Measurements from ENCODE around the gene YIPF5. TPM values are rescaled to one million over a fixed set of nuclear protein-coding genes. Genes with fewer than 3 reads are reported as not detected.
A peak's percentile ranks its signal among the peaks of the same experiment; 100 is the strongest.

YIPF5 gene
- polyA plus RNA-seq, 1 donor (not counting 4 experiments of a cell fraction or from before 2014, with no cell fraction given): 83.9 TPM

DNA sequence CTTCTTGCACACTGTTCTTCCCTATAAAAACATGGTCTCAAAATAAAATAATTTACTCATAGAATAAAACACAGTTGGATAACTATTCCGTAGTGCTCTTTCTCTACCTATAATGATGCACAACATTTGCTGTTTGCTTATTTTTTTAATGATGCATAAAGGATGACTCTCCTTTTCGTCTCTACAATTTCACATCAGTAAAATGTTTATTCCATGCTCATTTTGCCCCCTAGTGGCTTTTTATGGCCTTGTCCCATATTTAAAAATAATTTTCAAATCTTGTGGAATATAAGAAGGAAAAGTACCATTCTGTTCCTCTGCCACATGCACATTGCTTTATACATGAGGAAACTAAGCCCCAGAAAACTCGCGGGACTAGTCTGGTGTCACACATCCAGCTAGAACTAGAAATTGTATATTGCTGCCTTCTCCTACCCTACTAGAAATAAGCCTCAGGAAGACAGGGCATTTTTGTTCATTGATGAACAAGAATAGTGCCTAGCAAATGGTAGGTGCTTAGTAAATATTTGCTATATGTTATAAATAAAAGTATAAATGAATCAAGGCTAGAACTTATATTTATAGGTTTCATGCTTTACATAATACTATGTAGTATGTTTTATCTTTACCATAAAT is 12.9 kb upstream of the YIPF5 start:
- DNase-seq (ENCODE audit: low read depth, low spot score) (no peak), FAIRE-seq (no peak)
- H3K4me3 ChIP-seq (ENCODE audit: control insufficient read depth in 2 of 3, extremely low read depth in 1 of 3, insufficient read depth in 2 of 3, low read depth in 1 of 3, low read length in 3 of 3): no peak overlapping the region
- H3K9ac ChIP-seq (ENCODE audit: control insufficient read depth, extremely low read depth, insufficient read depth, low read length): no peak overlapping the region
- H2AFZ ChIP-seq (ENCODE audit: control insufficient read depth, low read length): no peak overlapping the region
- H3K9me3 ChIP-seq (ENCODE audit: control insufficient read depth, low read depth, low read length): no peaks in the 10 kb centered on the region
- H3K4me2 ChIP-seq (ENCODE audit: control insufficient read depth, extremely low read depth, insufficient read depth, low read depth, low read length): no peak overlapping the region
- H3K4me1 ChIP-seq (ENCODE audit: control insufficient read depth, extremely low read depth, insufficient read depth, low read length): peaks cover 8% of the 10 kb centered on the region
- H3K27ac ChIP-seq (ENCODE audit: control insufficient read depth, insufficient read depth, low read length): no peak overlapping the region
- H4K20me1 ChIP-seq (ENCODE audit: control insufficient read depth, extremely low read depth, insufficient read depth, low read length): no peaks in the 10 kb centered on the region
- TF ChIP-seq, protein P1, sequence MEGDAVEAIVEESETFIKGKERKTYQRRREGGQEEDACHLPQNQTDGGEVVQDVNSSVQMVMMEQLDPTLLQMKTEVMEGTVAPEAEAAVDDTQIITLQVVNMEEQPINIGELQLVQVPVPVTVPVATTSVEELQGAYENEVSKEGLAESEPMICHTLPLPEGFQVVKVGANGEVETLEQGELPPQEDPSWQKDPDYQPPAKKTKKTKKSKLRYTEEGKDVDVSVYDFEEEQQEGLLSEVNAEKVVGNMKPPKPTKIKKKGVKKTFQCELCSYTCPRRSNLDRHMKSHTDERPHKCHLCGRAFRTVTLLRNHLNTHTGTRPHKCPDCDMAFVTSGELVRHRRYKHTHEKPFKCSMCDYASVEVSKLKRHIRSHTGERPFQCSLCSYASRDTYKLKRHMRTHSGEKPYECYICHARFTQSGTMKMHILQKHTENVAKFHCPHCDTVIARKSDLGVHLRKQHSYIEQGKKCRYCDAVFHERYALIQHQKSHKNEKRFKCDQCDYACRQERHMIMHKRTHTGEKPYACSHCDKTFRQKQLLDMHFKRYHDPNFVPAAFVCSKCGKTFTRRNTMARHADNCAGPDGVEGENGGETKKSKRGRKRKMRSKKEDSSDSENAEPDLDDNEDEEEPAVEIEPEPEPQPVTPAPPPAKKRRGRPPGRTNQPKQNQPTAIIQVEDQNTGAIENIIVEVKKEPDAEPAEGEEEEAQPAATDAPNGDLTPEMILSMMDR (optimal IDR thresholded peaks at IDR 0.05 in 1 of 3, IDR thresholded peaks at IDR 0.05 in 1 of 3, conservative IDR thresholded peaks at IDR 0.05 in 1 of 3; ENCODE audit: extremely low read depth in 1 of 3, insufficient read depth in 2 of 3, low read length in 3 of 3): peak in 2 of 3 experiments; percentile 40 to 52
- TF ChIP-seq EZH2 (IDR thresholded peaks at IDR 0.05; ENCODE audit: low read length): no peak
- dilution Hi-C loops (cut with MboI; ENCODE audit: extremely low pct_ligation_motif_present, low sequenced_read_pairs): no loop called here
- no peaks in the 10 kb centered on the region for H3K79me2 ChIP-seq (ENCODE audit: control insufficient read depth, insufficient read depth, low read length)
- H3K27me3 ChIP-seq (ENCODE audit: control insufficient read depth, extremely low read depth, insufficient read depth, low read length): no peaks in the 10 kb centered on the region
- H3K9me1 ChIP-seq (ENCODE audit: control insufficient read depth, extremely low read depth, insufficient read depth, low read length): no peaks in the 10 kb centered on the region
- no peaks in the 10 kb centered on the region for H3K36me3 ChIP-seq (ENCODE audit: control insufficient read depth in 2 of 2, extremely low read depth in 1 of 2, insufficient read depth in 2 of 2, low read length in 2 of 2)

DNA sequence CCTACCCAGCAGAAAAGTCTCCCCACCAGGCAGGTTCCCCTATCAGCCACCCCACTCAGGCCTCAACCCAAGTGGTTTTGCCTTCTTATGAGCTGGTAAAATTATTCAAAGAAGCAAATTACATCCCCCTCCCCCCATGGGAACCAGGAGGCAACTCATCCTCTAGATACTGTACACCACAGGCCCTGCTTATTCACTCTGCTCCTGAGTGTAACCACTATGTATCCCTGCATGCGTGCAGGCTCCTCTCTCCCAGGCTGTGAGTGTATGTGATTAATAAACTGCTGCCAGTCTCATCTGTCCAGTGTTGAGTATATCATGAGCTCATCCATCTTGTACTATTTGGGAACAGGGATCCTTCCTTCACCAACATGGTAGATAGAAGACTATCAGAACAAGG is 8.8 kb upstream of the YIPF5 start:
- H3K79me2 ChIP-seq (ENCODE audit: control insufficient read depth, insufficient read depth, low read length): no peaks in the 10 kb centered on the region
- H3K9me1 ChIP-seq (ENCODE audit: control insufficient read depth, extremely low read depth, insufficient read depth, low read length): no peaks in the 10 kb centered on the region
- no peak overlapping the region for H3K27ac ChIP-seq (ENCODE audit: control insufficient read depth, insufficient read depth, low read length)
- H3K4me2 ChIP-seq (ENCODE audit: control insufficient read depth, extremely low read depth, insufficient read depth, low read depth, low read length): no peak overlapping the region
- no peak for FAIRE-seq
- no peaks in the 10 kb centered on the region for H3K9me3 ChIP-seq (ENCODE audit: control insufficient read depth, low read depth, low read length)
- no peak overlapping the region for H3K9ac ChIP-seq (ENCODE audit: control insufficient read depth, extremely low read depth, insufficient read depth, low read length)
- dilution Hi-C loops (cut with MboI; ENCODE audit: extremely low pct_ligation_motif_present, low sequenced_read_pairs): no loop called here
- TF ChIP-seq, protein P1 (optimal IDR thresholded peaks at IDR 0.05 in 1 of 3, IDR thresholded peaks at IDR 0.05 in 1 of 3, conservative IDR thresholded peaks at IDR 0.05 in 1 of 3; ENCODE audit: extremely low read depth in 1 of 3, insufficient read depth in 2 of 3, low read length in 3 of 3): no peak
- TF ChIP-seq EZH2 (IDR thresholded peaks at IDR 0.05; ENCODE audit: low read length): no peak
- H2AFZ ChIP-seq (ENCODE audit: control insufficient read depth, low read length): no peak overlapping the region
- H3K4me3 ChIP-seq (ENCODE audit: control insufficient read depth in 2 of 3, extremely low read depth in 1 of 3, insufficient read depth in 2 of 3, low read depth in 1 of 3, low read length in 3 of 3): no peak overlapping the region
- H3K27me3 ChIP-seq (ENCODE audit: control insufficient read depth, extremely low read depth, insufficient read depth, low read length): no peaks in the 10 kb centered on the region
- H3K36me3 ChIP-seq (ENCODE audit: control insufficient read depth in 2 of 2, extremely low read depth in 1 of 2, insufficient read depth in 2 of 2, low read length in 2 of 2): no peaks in the 10 kb centered on the region
- H4K20me1 ChIP-seq (ENCODE audit: control insufficient read depth, extremely low read depth, insufficient read depth, low read length): no peaks in the 10 kb centered on the region
- no peaks in the 10 kb centered on the region for H3K4me1 ChIP-seq (ENCODE audit: control insufficient read depth, extremely low read depth, insufficient read depth, low read length)
- no peak for DNase-seq (ENCODE audit: low read depth, low spot score)

Measured in keratinocyte (primary cell).